Mesothelial cell of epicardium (in vitro differentiated cells): Measurements from ENCODE around the gene PRMT7. TPM values are rescaled to one million over a fixed set of nuclear protein-coding genes. Genes with fewer than 3 reads are reported as not detected.

Source experiments
- DNase-seq, 2 experiments: peaks; one replicate each; pipeline ENCODE4 v3.0.0; 2021; ENCODE audit warnings: low spot score in 2 of 2; ENCODE audit not compliant: unreplicated experiment in 2 of 2
- H3K27ac Mint-ChIP-seq: 2 replicates; pipeline ENCODE4 v1.8.0; 2021; ENCODE audit warnings: mixed read lengths
- H3K27me3 Mint-ChIP-seq: 2 replicates; pipeline ENCODE4 v1.8.0; 2021; ENCODE audit warnings: low read depth, mixed read lengths
- H3K36me3 Mint-ChIP-seq: 2 replicates; pipeline ENCODE4 v1.8.0; 2021; ENCODE audit warnings: mixed read lengths
- H3K4me1 Mint-ChIP-seq: 2 replicates; pipeline ENCODE4 v1.8.0; 2021; ENCODE audit warnings: mixed read lengths
- H3K4me3 Mint-ChIP-seq: 2 replicates; pipeline ENCODE4 v1.8.0; 2021; ENCODE audit warnings: mild to moderate bottlenecking, moderate library complexity, mixed read lengths
- H3K9me3 Mint-ChIP-seq: 2 replicates; pipeline ENCODE4 v1.8.0; 2021; ENCODE audit warnings: mixed read lengths
- total RNA-seq: library from RNA; stranded (reverse); gene quantifications from 3 replicates; pipeline ENCODE4 v1.2.1, GENCODE V29; 2021
- TF ChIP-seq, protein P1 (sequence below): fragments of 200-600 bp; sonication (generic); IDR thresholded peaks from one replicate; pipeline ENCODE4 v1.5.0; 2021; ENCODE audit warnings: antibody characterized with exemption; ENCODE audit not compliant: unreplicated experiment

PRMT7 gene
- total RNA-seq, 1 donor from 2014 or later = 77.9 TPM

DNA sequence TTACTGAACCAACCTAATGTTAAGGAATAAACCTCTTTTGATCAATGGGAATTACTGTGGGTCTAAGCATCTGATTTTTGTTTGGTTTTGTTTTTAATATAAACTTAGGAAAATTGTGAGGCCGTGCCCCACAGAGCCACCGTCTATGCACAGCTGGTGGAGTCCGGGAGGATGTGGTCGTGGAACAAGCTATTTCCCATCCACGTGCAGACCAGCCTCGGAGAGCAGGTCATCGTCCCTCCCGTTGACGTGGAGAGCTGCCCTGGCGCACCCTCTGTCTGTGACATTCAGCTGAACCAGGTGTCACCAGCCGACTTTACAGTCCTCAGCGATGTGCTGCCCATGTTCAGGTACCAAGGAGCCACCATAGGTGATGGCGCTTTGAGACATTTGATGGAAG is 28.4 kb downstream of the PRMT7 start:
- H3K27me3 Mint-ChIP-seq = no peaks in the 10 kb centered on the region
- H3K4me1 Mint-ChIP-seq = peaks cover 2% of the 10 kb centered on the region
- H3K36me3 Mint-ChIP-seq = peaks cover 42% of the 10 kb centered on the region
- no peaks in the 10 kb centered on the region for H3K9me3 Mint-ChIP-seq
- no peak for DNase-seq
- no peak overlapping the region for H3K27ac Mint-ChIP-seq
- TF ChIP-seq, protein P1, sequence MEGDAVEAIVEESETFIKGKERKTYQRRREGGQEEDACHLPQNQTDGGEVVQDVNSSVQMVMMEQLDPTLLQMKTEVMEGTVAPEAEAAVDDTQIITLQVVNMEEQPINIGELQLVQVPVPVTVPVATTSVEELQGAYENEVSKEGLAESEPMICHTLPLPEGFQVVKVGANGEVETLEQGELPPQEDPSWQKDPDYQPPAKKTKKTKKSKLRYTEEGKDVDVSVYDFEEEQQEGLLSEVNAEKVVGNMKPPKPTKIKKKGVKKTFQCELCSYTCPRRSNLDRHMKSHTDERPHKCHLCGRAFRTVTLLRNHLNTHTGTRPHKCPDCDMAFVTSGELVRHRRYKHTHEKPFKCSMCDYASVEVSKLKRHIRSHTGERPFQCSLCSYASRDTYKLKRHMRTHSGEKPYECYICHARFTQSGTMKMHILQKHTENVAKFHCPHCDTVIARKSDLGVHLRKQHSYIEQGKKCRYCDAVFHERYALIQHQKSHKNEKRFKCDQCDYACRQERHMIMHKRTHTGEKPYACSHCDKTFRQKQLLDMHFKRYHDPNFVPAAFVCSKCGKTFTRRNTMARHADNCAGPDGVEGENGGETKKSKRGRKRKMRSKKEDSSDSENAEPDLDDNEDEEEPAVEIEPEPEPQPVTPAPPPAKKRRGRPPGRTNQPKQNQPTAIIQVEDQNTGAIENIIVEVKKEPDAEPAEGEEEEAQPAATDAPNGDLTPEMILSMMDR = no peak
- no peak overlapping the region for H3K4me3 Mint-ChIP-seq

DNA sequence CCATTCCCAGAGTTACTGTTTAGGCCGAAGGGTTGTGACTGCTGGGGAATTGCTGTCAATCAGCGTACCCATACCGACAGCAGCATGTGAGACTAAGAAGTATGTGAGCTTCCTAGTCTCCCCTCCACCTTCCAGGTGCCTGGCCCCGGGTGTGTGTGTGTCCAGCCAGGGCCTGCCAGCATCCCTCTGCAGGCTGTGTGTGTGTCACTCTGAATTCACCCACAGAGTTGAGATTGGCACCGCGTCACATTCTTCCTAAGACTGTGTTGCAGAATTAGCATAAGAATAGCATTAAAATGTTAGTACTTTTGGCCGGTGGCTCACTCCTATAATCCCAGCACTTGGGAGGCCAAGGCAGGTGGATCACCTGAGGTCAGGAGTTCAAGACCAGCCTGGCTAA is 31.8 kb downstream of the PRMT7 start:
- H3K36me3 Mint-ChIP-seq = peaks cover 50% of the 10 kb centered on the region
- no peaks in the 10 kb centered on the region for H3K27me3 Mint-ChIP-seq
- H3K9me3 Mint-ChIP-seq = no peaks in the 10 kb centered on the region
- no peak overlapping the region for H3K4me3 Mint-ChIP-seq
- H3K4me1 Mint-ChIP-seq = no peaks in the 10 kb centered on the region
- H3K27ac Mint-ChIP-seq = no peak overlapping the region
- DNase-seq = no peak
- TF ChIP-seq, protein P1 = no peak

DNA sequence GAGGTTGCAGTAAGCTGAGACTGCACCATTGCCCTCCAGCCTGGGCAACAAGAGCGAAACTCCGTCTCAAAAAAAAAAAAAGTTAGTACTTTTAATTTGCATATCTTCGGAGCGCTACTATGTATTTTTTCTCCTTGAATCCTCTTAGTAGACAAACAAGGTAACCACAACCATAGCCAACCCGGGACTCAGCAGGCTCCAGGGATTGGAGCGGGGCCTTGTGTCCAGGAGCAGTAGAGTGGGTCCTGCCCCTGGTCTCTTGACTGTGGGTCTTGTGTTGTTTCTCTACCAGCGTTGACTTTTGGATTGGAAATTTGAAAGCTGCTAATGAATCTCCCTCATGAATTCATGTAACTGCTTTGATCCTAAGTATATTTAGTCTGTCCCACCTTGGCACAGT is 32.3 kb downstream of the PRMT7 start:
- Mint-ChIP-seq H3K27me3 (no peaks in the 10 kb centered on the region), H3K9me3 (no peaks in the 10 kb centered on the region), H3K4me3 (no peak overlapping the region), H3K36me3 (peaks cover 51% of the 10 kb centered on the region), H3K27ac (no peak overlapping the region), H3K4me1 (no peaks in the 10 kb centered on the region)
- DNase-seq = no peak
- TF ChIP-seq, protein P1 = no peak

DNA sequence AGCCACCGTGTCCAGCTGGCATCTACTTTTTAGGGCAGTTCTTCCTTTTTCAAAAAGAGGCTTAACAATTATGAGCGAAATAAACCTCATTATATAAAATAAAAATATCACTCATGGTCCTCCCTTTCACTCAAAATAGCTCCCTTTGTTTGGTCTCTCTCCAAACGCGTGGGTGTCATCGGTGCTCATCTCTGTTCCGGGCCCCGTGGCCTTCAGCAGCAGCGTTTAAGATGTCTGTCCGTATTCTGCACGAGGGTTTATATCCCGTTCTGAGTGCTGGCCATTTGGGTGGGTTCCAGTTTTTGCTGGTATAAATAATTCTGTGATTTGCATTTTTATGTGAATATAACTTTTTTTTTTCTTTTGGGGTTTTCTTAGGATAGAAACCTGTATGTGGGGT is 33.4 kb downstream of the PRMT7 start:
- no peaks in the 10 kb centered on the region for H3K9me3 Mint-ChIP-seq
- no peaks in the 10 kb centered on the region for H3K27me3 Mint-ChIP-seq
- peaks cover 53% of the 10 kb centered on the region for H3K36me3 Mint-ChIP-seq
- no peaks in the 10 kb centered on the region for H3K4me1 Mint-ChIP-seq
- DNase-seq = no peak
- no peak overlapping the region for H3K27ac Mint-ChIP-seq
- TF ChIP-seq, protein P1 = no peak
- H3K4me3 Mint-ChIP-seq = no peak overlapping the region

DNA sequence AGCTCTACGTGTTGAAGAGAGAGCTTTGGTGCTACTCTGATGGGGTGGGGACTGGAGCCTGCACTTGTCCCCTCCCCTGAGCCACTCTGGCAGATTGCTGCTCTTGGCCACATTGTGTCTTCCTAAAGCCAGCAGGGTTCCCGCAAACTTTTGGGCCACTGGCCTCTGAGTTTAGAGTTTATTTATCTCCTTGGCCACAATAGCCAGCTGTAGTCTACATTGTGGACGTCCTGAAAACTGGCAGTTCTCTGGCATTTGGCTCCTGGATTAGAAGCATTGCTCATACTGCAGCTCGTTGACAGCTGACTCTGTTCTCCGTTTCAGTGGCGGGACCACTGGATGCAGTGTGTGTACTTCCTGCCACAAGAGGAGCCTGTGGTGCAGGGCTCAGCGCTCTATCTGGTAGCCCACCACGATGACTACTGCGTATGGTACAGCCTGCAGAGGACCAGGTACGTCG is 34.6 kb downstream of the PRMT7 start:
- no peak overlapping the region for H3K4me3 Mint-ChIP-seq
- TF ChIP-seq, protein P1 = no peak

More for the DNA sequence above, 34.6 kb downstream of the PRMT7 start:
- H3K9me3 Mint-ChIP-seq = no peaks in the 10 kb centered on the region
- H3K27ac Mint-ChIP-seq = no peak overlapping the region
- H3K4me1 Mint-ChIP-seq = no peaks in the 10 kb centered on the region
- no peaks in the 10 kb centered on the region for H3K27me3 Mint-ChIP-seq
- peaks cover 46% of the 10 kb centered on the region for H3K36me3 Mint-ChIP-seq
- no peak for DNase-seq
